Fibroblast of villous mesenchyme (primary cell): Measurements from ENCODE around the gene RBBP8NL. TPM values are rescaled to one million over a fixed set of nuclear protein-coding genes. Genes with fewer than 3 reads are reported as not detected.

Source experiments
- DNase-seq: peaks from one replicate; pipeline ENCODE4 v3.0.0-alpha.2; 2010; ENCODE audit warnings: low read depth
- H3K4me3 ChIP-seq: 2 replicates; pipeline ENCODE4 v1.5.1; 2011; ENCODE audit warnings: low read depth, mild to moderate bottlenecking, low read length
- total RNA-seq: library from RNA; depleted of rRNA; stranded (reverse); fragments of >200 nt; gene quantifications from 2 replicates; pipeline ENCODE4 v1.2.3, GENCODE V29; 2012
- TF ChIP-seq, protein P1 (sequence below): IDR thresholded peaks from 2 replicates; pipeline ENCODE4 v1.5.1; 2012; ENCODE audit warnings: low read depth, mild to moderate bottlenecking, low read length; ENCODE audit not compliant: insufficient read depth

Gene RBBP8NL
- total RNA-seq, 1 donor: not detected

DNA sequence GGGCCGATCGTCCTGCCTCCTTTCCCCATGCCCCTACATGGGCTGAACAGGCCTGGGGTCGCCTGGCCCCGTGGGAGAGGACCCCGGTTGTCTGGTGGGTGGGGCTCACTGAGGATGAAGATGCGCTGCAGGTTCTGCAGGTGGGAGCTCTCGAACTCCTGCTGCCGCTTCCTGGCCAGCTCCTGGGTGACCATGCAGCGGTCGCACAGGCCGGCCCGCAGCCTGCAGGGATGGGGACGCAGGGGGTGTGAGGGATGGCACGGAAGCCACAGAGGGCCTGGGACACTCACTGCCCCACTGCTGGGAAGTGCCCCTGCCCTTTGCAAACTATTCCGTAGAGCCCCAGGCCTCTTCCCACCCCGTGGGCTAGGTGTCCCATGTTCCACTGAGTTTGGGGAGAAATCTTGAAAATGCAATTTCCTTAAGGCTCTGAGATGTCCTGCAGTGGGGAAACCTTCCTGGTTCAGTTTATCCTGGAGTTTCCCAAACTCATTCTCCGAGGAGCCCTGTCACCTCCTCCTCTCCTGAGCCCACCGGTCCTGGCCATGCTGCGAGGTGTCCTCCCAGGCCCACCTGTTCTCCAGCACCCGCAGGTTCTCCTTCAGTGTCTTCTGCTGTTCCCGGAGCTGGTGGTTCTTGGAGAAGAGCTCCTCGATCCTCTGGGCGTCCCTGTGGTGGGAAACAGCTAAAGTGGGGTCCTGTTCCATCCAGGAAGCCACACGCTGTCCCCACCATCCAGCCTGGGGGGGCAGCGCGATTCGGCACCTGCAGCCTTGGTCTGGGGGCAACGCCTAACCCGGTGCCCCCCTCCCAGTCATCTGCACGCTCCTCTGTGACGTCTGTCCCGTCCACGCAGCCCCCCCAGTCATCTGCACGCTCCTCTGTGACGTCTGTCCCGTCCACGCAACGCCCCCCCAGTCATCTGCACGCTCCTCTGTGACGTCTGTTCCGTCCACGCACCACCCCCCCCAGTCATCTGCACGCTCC lies 10.4 kb downstream of the RBBP8NL start:
- H3K4me3 ChIP-seq: no peak overlapping the region
- DNase-seq: no peak
- TF ChIP-seq, protein P1, sequence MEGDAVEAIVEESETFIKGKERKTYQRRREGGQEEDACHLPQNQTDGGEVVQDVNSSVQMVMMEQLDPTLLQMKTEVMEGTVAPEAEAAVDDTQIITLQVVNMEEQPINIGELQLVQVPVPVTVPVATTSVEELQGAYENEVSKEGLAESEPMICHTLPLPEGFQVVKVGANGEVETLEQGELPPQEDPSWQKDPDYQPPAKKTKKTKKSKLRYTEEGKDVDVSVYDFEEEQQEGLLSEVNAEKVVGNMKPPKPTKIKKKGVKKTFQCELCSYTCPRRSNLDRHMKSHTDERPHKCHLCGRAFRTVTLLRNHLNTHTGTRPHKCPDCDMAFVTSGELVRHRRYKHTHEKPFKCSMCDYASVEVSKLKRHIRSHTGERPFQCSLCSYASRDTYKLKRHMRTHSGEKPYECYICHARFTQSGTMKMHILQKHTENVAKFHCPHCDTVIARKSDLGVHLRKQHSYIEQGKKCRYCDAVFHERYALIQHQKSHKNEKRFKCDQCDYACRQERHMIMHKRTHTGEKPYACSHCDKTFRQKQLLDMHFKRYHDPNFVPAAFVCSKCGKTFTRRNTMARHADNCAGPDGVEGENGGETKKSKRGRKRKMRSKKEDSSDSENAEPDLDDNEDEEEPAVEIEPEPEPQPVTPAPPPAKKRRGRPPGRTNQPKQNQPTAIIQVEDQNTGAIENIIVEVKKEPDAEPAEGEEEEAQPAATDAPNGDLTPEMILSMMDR: no peak

DNA sequence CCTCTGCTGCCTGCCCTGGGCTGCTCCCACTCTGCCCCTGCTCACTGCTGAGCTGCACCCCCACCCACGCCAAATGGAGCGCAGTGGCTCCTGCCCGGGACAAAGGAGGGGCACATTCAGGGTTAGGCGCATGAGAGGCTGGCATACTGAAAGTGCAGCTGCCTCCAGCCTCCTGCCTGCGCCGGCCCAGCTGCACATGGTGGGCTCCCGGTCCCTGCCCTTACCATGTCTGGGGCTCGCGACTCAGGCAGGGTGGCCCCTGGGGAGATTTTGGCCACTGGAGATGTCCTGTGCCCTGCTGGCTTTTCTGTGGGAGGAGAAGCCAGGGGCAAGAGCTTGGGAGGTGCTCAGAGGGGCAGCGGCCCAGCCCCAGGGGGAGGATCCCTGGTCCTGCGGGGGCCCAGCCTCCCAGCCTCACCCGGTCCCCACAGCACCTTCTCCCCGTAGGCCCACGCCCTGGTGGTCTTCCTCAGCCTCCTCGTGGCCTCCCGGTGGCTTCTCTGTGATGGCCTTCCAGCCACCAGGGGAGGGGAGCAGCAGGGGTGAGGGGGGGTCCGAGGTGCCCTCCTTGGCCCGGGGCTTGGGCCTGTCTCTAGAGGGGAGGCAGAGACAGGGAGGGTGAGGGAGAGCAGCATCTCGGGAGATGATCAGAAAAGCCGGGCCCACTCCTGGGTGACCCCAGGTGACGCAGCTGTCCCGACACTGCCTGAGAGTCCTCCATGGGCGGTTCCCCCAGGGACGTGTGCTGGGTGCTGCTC lies 11.8 kb downstream of the RBBP8NL start:
- TF ChIP-seq, protein P1: no peak
- DNase-seq: no peak
- no peak overlapping the region for H3K4me3 ChIP-seq

DNA sequence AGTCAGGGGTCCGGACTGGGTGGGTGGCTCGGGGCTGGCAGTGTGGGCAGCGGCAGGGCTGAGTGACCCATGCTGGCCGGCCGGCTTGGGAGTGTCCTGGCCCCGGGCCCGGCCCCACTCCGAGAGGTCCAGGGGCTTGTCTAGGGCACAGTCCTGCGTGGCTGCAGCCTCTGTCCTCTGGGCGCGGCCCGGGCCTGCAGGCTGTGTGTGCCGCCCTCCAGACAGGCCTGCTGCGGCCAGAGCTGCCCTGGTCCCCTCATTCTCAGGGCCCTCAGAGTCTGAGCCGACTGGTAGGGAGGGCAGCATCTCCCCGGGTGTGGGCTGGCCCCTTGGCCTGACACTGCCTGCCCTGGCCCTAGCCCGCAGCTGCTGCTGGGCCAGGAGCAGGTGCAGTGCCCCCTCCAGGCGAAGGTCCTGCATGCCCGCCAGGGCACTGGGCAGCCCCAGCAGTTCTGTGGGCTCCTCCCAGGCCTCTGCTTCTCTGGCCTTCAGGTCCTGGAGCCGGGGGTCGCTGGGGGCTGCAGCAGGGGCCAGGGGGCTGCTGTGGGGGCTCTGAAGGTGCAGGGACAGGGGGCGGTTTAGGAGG lies 13.3 kb downstream of the RBBP8NL start:
- TF ChIP-seq, protein P1: no peak

DNA sequence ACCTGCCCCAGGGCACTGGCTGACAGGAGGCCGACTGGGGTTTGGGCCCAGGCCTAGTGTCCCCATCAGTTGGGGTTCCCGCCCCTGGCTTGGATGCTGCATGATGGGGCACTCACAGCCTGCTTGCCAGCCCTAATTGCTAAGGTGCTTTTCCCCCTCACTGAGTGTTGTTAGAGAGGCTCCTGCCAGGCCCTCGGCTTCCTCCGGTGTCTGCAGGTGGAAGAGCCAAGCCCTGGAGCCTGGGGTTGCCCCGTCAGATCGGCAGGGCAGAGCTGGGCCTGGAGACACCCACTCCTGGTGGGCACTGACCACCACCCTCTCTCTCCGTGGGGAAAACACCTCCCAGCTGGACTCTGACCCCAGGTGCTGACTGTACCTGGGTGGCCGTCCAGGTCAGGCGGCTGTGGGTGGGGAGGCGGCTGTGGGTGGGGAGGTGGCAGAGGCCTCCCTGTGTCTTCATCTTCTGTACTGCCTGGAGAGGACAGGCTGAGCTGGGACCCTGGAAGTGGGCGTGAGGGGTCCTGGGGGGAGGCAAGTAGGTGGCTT lies 14.2 kb downstream of the RBBP8NL start:
- H3K4me3 ChIP-seq: no peak overlapping the region
- TF ChIP-seq, protein P1: no peak
- DNase-seq: no peak

More for the DNA sequence above, 13.3 kb downstream of the RBBP8NL start:
- H3K4me3 ChIP-seq: no peak overlapping the region
- DNase-seq: no peak

DNA sequence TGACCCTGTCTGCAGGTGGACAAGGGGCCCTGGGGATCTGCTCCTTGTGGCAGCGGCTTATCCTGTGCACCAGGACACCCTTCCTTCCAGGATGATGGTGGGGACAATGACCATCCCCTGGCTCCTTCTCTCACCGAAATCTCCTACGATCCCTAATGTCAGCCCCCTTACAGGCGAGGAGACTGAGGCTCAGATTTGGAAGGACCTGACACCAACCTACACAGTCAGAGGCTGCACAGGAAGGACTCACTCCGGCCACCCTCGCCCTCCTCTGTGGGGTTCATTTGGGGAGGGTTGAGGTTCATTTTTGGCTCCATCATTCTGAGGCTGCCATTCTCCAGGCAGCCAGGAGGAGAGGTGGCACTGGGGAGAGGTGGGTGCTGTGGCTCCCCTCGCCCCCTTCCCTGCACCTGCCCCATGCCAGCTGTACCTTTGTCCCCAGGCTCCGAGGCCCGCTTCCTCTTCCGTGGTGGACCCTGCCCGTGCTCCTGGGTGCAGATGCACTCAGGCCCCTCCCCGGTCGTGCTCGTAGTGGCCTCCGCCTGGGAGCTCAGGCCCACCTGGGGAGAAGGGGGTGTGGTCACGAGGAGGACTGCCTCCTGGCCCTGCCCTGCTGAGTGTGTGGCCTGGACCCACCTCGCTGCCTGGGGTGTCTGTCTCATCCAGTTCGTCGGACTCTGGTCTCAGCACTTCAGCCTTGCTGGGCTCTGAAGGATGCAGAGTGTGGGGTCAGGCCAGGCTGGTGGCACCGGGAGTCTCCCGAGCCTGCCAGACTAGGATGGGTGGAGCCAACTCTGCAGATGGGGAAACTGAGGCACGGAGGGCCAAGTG lies 14.9 kb downstream of the RBBP8NL start:
- no peak overlapping the region for H3K4me3 ChIP-seq
- DNase-seq: no peak
- TF ChIP-seq, protein P1: no peak
